ENCODE results near the gene TMPRSS15.

The TMPRSS15 gene

GRCh38 chr21:18294100-18294499 is 109.5 kb downstream of the TMPRSS15 start:
- no peak for TF ChIP-seq CTCF (IDR thresholded peaks at IDR 0.05; ENCODE audit: insufficient read depth, low read depth, low read length, missing control alignments)
- no peak for DNase-seq (ENCODE audit: low read depth)
- H3K4me3 ChIP-seq (ENCODE audit: low read depth, low read length) = no peak overlapping the region

- no peak for TF ChIP-seq CTCF (IDR thresholded peaks at IDR 0.05; ENCODE audit: insufficient read depth, low read depth, low read length, missing control alignments)
- no peak overlapping the region for H3K4me3 ChIP-seq (ENCODE audit: low read depth, low read length)
- DNase-seq (ENCODE audit: low read depth) = no peak
Measured at GRCh38 chr21:18289876-18290275, 113.7 kb downstream of the TMPRSS15 start.

- no peak for DNase-seq (ENCODE audit: low read depth)
- no peak overlapping the region for H3K4me3 ChIP-seq (ENCODE audit: low read depth, low read length)
- TF ChIP-seq CTCF (IDR thresholded peaks at IDR 0.05; ENCODE audit: insufficient read depth, low read depth, low read length, missing control alignments) = no peak
Measured at GRCh38 chr21:18285379-18285778, 118.2 kb downstream of the TMPRSS15 start.

- H3K4me3 ChIP-seq (ENCODE audit: low read depth, low read length) = no peak overlapping the region
- DNase-seq (ENCODE audit: low read depth) = no peak
- no peak for TF ChIP-seq CTCF (IDR thresholded peaks at IDR 0.05; ENCODE audit: insufficient read depth, low read depth, low read length, missing control alignments)
Measured at GRCh38 chr21:18275781-18276180, 127.8 kb downstream of the TMPRSS15 start.

DNA sequence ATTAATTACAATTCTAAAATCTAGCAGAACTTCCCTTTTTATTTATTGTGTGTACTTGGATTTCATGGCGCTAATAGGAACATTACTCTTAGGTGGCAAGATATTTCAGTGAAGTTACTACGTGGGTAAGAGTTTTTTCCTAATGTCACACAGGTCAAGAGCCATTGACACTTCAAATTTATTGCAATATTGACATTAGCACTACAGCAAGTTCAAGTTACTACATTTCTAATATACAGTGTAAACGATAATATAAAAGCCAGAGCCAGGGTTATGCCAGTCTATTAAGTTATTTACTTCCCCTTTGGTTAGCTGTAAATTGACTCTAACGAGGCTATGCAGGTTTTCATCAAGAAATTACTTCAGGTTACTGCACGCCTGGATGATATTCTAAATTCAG is 129.2 kb downstream of the TMPRSS15 start:
- no peak for TF ChIP-seq CTCF (IDR thresholded peaks at IDR 0.05; ENCODE audit: insufficient read depth, low read depth, low read length, missing control alignments)
- DNase-seq (ENCODE audit: low read depth) = no peak

GRCh38 chr21:18273400-18273799 is 130.2 kb downstream of the TMPRSS15 start:
- TF ChIP-seq CTCF (IDR thresholded peaks at IDR 0.05; ENCODE audit: insufficient read depth, low read depth, low read length, missing control alignments) = no peak
- no peak for DNase-seq (ENCODE audit: low read depth)
- no peak overlapping the region for H3K4me3 ChIP-seq (ENCODE audit: low read depth, low read length)

More for the DNA sequence above, 129.2 kb downstream of the TMPRSS15 start:
- H3K4me3 ChIP-seq (ENCODE audit: low read depth, low read length) = no peak overlapping the region

GRCh38 chr21:18269856-18270255 is 133.7 kb downstream of the TMPRSS15 start:
- DNase-seq (ENCODE audit: low read depth) = no peak
- no peak for TF ChIP-seq CTCF (IDR thresholded peaks at IDR 0.05; ENCODE audit: insufficient read depth, low read depth, low read length, missing control alignments)
- H3K4me3 ChIP-seq (ENCODE audit: low read depth, low read length) = no peak overlapping the region

Measured in GM12865 (cell line).